K562 (cell line): ENCODE measurements around the gene ANKRD11. TPM values are rescaled to one million over a fixed set of nuclear protein-coding genes. Genes with fewer than 3 reads are reported as not detected.
A peak's percentile ranks its signal among the peaks of the same experiment; 100 is the strongest.

ENCODE experiments used
- ARID1B ChIP-seq: fragments of 450-650 bp; IDR thresholded peaks from 2 replicates; pipeline ENCODE4 v1.6.1; 2016; ENCODE audit warnings: antibody characterized with exemption, mild to moderate bottlenecking, inconsistent platforms
- HDAC1 ChIP-seq, 2 experiments: fragments of 450-650 bp; IDR thresholded peaks; 2 replicates each; pipeline ENCODE4 v1.6.1; 2016 to 2017; ENCODE audit warnings: inconsistent platforms in 1 of 2, mild to moderate bottlenecking in 1 of 2, moderate library complexity in 1 of 2
- MYNN ChIP-seq, 2 experiments: sonication (generic); formaldehyde crosslinking in 1 of 2; IDR thresholded peaks; 2 replicates each; pipeline versions ENCODE4 v1.5.0 to v1.6.1; 2016 to 2020; ENCODE audit warnings: antibody characterized with exemption in 1 of 2, missing genetic modification reagents in 1 of 2
- RBM22 ChIP-seq: fragments of 200-400 bp; formaldehyde crosslinking; IDR thresholded peaks from 2 replicates; pipeline ENCODE4 v1.6.1; 2018; ENCODE audit warnings: low read length, low read depth; ENCODE audit not compliant: poor library complexity, severe bottlenecking
- TARDBP ChIP-seq: fragments of 450-650 bp; IDR thresholded peaks from 2 replicates; pipeline ENCODE4 v1.6.1; 2016
- TEAD4 ChIP-seq, 2 experiments: sonication (generic) in 1 of 2; formaldehyde crosslinking in 1 of 2; IDR thresholded peaks; 2 replicates each; pipeline versions ENCODE4 v1.6.1 to v1.8.0; 2012 to 2022; ENCODE audit warnings: borderline replicate concordance in 1 of 2, inconsistent platforms in 1 of 2, low read length in 1 of 2, mild to moderate bottlenecking in 1 of 2, missing genetic modification reagents in 1 of 2
- TSC22D4 ChIP-seq: fragments of 450-650 bp; IDR thresholded peaks from 2 replicates; pipeline ENCODE4 v1.6.1; 2016; ENCODE audit warnings: missing genetic modification characterization, missing biosample characterization, control low read depth
- ZKSCAN8 ChIP-seq: fragments of 200-800 bp; sonication (Bioruptor generic); IDR thresholded peaks from 2 replicates; pipeline ENCODE4 v1.6.1; 2016; ENCODE audit warnings: missing genetic modification characterization, missing compliant biosample characterization
- polyA plus RNA-seq, 8 experiments: library from polyadenylated mRNA; depleted of rRNA in 4 of 8; stranded (reverse) in 5 of 8; unstranded in 3 of 8; fragments of >200 nt; fragmentation: Nextera tagmentation in 2 of 8; fragmentation: Illumina TruSeq in 1 of 8; extraction: Ambion mirVana in 2 of 8; extraction: Trizol in 1 of 8; gene quantifications; 2 replicates each; pipeline versions ENCODE4 v1.2.1 to v1.2.3, GENCODE V29; 2011 to 2014; ENCODE audit warnings: inconsistent platforms in 1 of 8, missing spikeins in 1 of 8
- total RNA-seq, 7 experiments: library from RNA; depleted of rRNA in 6 of 7; stranded (reverse); fragments of >200 nt in 6 of 7; fragmentation: Illumina TruSeq in 2 of 7; extraction: Trizol in 2 of 7; gene quantifications; 2 replicates each; pipeline versions ENCODE4 v1.2.1 to v1.2.3, GENCODE V29; 2011 to 2021; ENCODE audit warnings: low replicate concordance in 1 of 7
- TF ChIP-seq, protein P1 (sequence below): sonication (generic); formaldehyde crosslinking; IDR thresholded peaks from 2 replicates; pipeline ENCODE4 v1.8.0; 2023; ENCODE audit warnings: mild to moderate bottlenecking, missing genetic modification reagents
- TF ChIP-seq, protein P2 (sequence below): sonication (generic); formaldehyde crosslinking; IDR thresholded peaks from 2 replicates; pipeline ENCODE4 v1.8.1; 2023; ENCODE audit warnings: missing genetic modification reagents, mild to moderate bottlenecking, borderline replicate concordance

ANKRD11 gene
- total and polyA plus RNA-seq, 9 of the 15 experiments (the other 6 are each of a cell fraction or from before 2014, with no cell fraction given), result 4.7 to 126 (median 31.7) TPM

- peak; percentile 87 for TF ChIP-seq RBM22
- no peak for TF ChIP-seq TARDBP
- peak; percentile 57 for TF ChIP-seq TEAD4 (IDR thresholded peaks at IDR 0.05; ENCODE audit: low read length)
- TF ChIP-seq TEAD4 (CRISPR knock-in tag; IDR thresholded peaks at IDR 0.05; ENCODE audit: borderline replicate concordance), result no peak
- TF ChIP-seq ARID1B, result peak; percentile 62
- TF ChIP-seq, protein P1, sequence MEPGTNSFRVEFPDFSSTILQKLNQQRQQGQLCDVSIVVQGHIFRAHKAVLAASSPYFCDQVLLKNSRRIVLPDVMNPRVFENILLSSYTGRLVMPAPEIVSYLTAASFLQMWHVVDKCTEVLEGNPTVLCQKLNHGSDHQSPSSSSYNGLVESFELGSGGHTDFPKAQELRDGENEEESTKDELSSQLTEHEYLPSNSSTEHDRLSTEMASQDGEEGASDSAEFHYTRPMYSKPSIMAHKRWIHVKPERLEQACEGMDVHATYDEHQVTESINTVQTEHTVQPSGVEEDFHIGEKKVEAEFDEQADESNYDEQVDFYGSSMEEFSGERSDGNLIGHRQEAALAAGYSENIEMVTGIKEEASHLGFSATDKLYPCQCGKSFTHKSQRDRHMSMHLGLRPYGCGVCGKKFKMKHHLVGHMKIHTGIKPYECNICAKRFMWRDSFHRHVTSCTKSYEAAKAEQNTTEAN (CRISPR knock-in tag), result no peak
- TF ChIP-seq, protein P2, sequence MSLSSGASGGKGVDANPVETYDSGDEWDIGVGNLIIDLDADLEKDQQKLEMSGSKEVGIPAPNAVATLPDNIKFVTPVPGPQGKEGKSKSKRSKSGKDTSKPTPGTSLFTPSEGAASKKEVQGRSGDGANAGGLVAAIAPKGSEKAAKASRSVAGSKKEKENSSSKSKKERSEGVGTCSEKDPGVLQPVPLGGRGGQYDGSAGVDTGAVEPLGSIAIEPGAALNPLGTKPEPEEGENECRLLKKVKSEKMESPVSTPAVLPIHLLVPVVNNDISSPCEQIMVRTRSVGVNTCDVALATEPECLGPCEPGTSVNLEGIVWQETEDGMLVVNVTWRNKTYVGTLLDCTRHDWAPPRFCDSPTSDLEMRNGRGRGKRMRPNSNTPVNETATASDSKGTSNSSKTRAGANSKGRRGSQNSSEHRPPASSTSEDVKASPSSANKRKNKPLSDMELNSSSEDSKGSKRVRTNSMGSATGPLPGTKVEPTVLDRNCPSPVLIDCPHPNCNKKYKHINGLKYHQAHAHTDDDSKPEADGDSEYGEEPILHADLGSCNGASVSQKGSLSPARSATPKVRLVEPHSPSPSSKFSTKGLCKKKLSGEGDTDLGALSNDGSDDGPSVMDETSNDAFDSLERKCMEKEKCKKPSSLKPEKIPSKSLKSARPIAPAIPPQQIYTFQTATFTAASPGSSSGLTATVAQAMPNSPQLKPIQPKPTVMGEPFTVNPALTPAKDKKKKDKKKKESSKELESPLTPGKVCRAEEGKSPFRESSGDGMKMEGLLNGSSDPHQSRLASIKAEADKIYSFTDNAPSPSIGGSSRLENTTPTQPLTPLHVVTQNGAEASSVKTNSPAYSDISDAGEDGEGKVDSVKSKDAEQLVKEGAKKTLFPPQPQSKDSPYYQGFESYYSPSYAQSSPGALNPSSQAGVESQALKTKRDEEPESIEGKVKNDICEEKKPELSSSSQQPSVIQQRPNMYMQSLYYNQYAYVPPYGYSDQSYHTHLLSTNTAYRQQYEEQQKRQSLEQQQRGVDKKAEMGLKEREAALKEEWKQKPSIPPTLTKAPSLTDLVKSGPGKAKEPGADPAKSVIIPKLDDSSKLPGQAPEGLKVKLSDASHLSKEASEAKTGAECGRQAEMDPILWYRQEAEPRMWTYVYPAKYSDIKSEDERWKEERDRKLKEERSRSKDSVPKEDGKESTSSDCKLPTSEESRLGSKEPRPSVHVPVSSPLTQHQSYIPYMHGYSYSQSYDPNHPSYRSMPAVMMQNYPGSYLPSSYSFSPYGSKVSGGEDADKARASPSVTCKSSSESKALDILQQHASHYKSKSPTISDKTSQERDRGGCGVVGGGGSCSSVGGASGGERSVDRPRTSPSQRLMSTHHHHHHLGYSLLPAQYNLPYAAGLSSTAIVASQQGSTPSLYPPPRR (CRISPR knock-in tag), result 0 out of 2 replicates have a peak, but pooled peaks have one; percentile 37
- TF ChIP-seq HDAC1 (IDR thresholded peaks at IDR 0.05), result peak in 1 of 2 experiments; percentile 64; a peak in 1 of 4 replicates
- no peak for TF ChIP-seq MYNN (IDR thresholded peaks at IDR 0.05)
- no peak for TF ChIP-seq MYNN (CRISPR knock-in tag; IDR thresholded peaks at IDR 0.05)
- TF ChIP-seq ZKSCAN8 (CRISPR knock-in tag), result no peak
- TF ChIP-seq TSC22D4 (tag), result no peak
Observed at GRCh38 chr16:89369266-89369895, 121.0 kb downstream of the ANKRD11 start (continued).
